ENCODE measurements around the gene PDK2. TPM values are rescaled to one million over a fixed set of nuclear protein-coding genes. Genes with fewer than 3 reads are reported as not detected.

The PDK2 gene
- total and polyA plus RNA-seq, 9 of the 15 experiments (the other 6 are each of a cell fraction or from before 2014, with no cell fraction given), result 0.03 to 2.5 (median 1.4) TPM

DNA sequence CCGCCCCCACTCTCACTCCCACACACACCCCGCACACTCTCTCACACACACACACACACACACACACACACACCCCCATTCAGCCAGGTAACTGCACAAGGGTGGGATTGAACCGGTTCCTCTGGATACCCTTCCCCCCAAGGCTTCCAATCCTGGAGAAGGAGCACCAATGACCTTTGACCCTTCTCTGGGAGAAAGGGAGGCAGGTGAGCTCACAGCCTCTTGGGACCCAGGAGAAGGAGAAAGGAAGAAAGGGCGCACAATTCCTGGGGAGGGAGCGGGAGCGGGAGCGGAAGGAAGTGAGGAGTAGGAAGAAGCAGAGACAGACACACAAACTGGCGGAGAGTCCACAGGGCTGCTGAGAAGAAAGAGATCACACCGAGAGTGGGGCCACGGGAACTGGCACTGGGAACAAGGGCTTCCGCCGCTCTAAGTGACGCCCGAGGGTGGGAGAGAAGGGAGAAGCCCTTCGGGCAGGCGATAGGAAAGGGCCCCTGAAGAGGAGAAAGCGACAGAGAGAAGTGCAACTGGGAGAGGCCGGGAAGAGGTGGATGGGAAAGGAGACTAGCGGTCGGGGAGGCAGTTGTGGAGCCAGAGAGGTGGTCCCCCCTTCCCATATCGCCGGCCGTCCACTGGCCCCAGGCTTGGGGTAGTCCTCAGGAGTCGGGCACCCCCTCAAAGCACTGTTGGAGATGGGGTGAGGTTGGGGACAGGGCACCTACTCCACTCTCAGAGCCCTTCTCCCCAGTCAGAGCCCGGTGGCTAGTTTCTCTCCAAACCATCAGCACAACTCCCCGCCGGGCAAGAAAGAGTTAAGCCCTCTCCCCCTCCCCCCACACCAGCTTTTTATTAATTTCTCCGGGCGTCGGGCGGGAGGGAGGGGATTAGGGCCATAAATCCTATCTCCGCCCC is 33.5 kb downstream of the PDK2 start:
- Histone ChIP-seq H2AFZ (ENCODE audit: low read depth, low read length) (no peak overlapping the region), H3K36me3 (ENCODE audit: control insufficient read depth, insufficient read depth, low read length) (no peaks in the 10 kb centered on the region), H3K4me3 (no peak overlapping the region), H3K27ac (ENCODE audit: extremely low read depth, low read depth, low read length) (no peak overlapping the region), H3K4me2 (ENCODE audit: insufficient read depth, low read length) (no peak overlapping the region), H3K79me2 (ENCODE audit: control insufficient read depth, insufficient read depth, low read length) (no peaks in the 10 kb centered on the region), H4K20me1 (replicated peaks; ENCODE audit: control insufficient read depth, insufficient read depth, low read length) (peaks cover 10% of the 10 kb centered on the region; the same call in 1 of the 2 replicates), H3K4me1 (replicated peaks in 1 of 2; ENCODE audit: control insufficient read depth in 2 of 2, insufficient read depth in 2 of 2, low read length in 2 of 2) (peaks cover 8 to 21% of the 10 kb centered on the region in 2 experiments), H3K9me1 (ENCODE audit: control insufficient read depth, insufficient read depth, low read length) (no peaks in the 10 kb centered on the region), H3K9me3 (replicated peaks; ENCODE audit: control insufficient read depth, insufficient read depth, low read depth, low read length) (peaks cover 4% of the 10 kb centered on the region; the same call in 1 of the 2 replicates), H3K9ac (ENCODE audit: insufficient read depth in 1 of 2, low read depth in 2 of 2, low read length in 2 of 2) (no peak overlapping the region), H3K27me3 (ENCODE audit: control insufficient read depth in 2 of 2, insufficient read depth in 2 of 2, low read length in 2 of 2) (peaks cover 2 to 20% of the 10 kb centered on the region in 2 experiments; a peak in 3 of 5 replicates)
- intact Hi-C loops (cut with micrococcal nuclease) (no loop called here), in situ Hi-C loops (cut with MboI) (no loop called here)
- CTCF ChIA-PET (ENCODE audit: low intra/inter-chr PET ratio), result no interaction called here
- no peak for DNase-seq (ENCODE audit: extremely low read depth in 1 of 4, low spot score in 3 of 4)
- ATAC-seq, result no peak
- no peak for FAIRE-seq
- WGBS (ENCODE audit: insufficient coverage, low coverage, missing lambda C conversion rate), result 72% methylated on average over 19 of the region's 32 CpGs
- BruUV-seq (replicated peaks), result no TSS peak
- POLR2A ChIA-PET, result no interaction called here
- TF ChIP-seq NR2C2 (CRISPR knock-in tag; IDR thresholded peaks at IDR 0.05), result peak; percentile 49; the same call in 1 of the 2 replicates
- no peak for TF ChIP-seq NR2C2 (tag; IDR thresholded peaks at IDR 0.05)
- TF ChIP-seq, protein P1, sequence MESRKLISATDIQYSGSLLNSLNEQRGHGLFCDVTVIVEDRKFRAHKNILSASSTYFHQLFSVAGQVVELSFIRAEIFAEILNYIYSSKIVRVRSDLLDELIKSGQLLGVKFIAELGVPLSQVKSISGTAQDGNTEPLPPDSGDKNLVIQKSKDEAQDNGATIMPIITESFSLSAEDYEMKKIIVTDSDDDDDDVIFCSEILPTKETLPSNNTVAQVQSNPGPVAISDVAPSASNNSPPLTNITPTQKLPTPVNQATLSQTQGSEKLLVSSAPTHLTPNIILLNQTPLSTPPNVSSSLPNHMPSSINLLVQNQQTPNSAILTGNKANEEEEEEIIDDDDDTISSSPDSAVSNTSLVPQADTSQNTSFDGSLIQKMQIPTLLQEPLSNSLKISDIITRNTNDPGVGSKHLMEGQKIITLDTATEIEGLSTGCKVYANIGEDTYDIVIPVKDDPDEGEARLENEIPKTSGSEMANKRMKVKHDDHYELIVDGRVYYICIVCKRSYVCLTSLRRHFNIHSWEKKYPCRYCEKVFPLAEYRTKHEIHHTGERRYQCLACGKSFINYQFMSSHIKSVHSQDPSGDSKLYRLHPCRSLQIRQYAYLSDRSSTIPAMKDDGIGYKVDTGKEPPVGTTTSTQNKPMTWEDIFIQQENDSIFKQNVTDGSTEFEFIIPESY (CRISPR knock-in tag; IDR thresholded peaks at IDR 0.05), result peak; percentile 59; the same call in 1 of the 2 replicates
- TF ChIP-seq NR2C1 (IDR thresholded peaks at IDR 0.05), result peak; percentile 73
- TF ChIP-seq NR2C1 (tag; IDR thresholded peaks at IDR 0.05), result peak; percentile 63
- no peak for TF ChIP-seq HDAC6 (IDR thresholded peaks at IDR 0.05; ENCODE audit: low read depth, low read length)
- TF ChIP-seq KDM1A (IDR thresholded peaks at IDR 0.05), result peak in 1 of 2 experiments; percentile 32; a peak in 1 of 4 replicates
- peak; percentile 62 for TF ChIP-seq EGR1 (conservative IDR thresholded peaks at IDR 0.05)
- no peak for TF ChIP-seq ZNF324 (CRISPR knock-in tag; IDR thresholded peaks at IDR 0.05)
- TF ChIP-seq PTRF (tag; IDR thresholded peaks at IDR 0.05), result no peak

Data from K562 (cell line).